Measurements from ENCODE around the gene NDE1.

DNA sequence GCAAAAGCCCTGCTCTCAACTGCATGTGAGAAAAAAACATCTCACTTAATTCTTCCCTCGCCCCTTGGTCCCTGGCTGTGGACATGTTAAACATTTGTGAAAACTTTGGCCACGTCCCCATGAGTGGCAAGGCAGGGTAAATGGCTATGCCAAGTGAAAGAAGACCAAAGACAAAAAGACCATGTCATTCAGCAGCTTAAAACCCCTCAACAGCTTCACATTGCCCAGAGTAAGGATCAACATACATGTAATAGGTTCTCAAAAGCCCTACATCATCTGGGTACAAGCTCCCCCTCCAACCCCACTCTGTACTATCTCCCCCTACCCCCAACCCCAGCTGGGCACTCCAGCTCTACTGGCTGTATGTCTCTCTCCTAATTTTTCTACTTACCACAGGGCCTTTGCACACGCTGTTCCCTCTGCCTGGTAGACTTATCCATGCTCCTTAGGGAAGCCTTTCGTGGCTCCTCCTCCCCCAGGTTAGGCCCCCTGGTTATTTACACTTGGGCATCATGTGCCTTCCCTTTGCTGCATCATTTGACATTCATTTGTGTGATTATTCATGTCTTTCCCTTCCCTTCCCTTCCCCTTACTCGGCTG is 75.7 kb downstream of the NDE1 start:
- TF ChIP-seq, protein P1, sequence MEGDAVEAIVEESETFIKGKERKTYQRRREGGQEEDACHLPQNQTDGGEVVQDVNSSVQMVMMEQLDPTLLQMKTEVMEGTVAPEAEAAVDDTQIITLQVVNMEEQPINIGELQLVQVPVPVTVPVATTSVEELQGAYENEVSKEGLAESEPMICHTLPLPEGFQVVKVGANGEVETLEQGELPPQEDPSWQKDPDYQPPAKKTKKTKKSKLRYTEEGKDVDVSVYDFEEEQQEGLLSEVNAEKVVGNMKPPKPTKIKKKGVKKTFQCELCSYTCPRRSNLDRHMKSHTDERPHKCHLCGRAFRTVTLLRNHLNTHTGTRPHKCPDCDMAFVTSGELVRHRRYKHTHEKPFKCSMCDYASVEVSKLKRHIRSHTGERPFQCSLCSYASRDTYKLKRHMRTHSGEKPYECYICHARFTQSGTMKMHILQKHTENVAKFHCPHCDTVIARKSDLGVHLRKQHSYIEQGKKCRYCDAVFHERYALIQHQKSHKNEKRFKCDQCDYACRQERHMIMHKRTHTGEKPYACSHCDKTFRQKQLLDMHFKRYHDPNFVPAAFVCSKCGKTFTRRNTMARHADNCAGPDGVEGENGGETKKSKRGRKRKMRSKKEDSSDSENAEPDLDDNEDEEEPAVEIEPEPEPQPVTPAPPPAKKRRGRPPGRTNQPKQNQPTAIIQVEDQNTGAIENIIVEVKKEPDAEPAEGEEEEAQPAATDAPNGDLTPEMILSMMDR (IDR thresholded peaks at IDR 0.05), result no peak
- no peak for TF ChIP-seq POLR2A (IDR thresholded peaks at IDR 0.05)
